HepG2 (cell line): ENCODE results near the gene GJD3. TPM values are rescaled to one million over a fixed set of nuclear protein-coding genes. Genes with fewer than 3 reads are reported as not detected.
A peak's percentile ranks its signal among the peaks of the same experiment; 100 is the strongest.

Experiments
- ATF1 ChIP-seq: IDR thresholded peaks from 2 replicates; pipeline ENCODE4 v1.6.1; 2016; ENCODE audit warnings: mild to moderate bottlenecking, control low read depth
- ERF ChIP-seq: IDR thresholded peaks from 2 replicates; pipeline ENCODE4 v1.6.1; 2018; ENCODE audit warnings: missing biosample characterization, missing genetic modification reagents
- FIP1L1 ChIP-seq: fragments of 200-400 bp; formaldehyde crosslinking; IDR thresholded peaks from 2 replicates; pipeline ENCODE4 v1.6.1; 2018; ENCODE audit warnings: low read depth, mild to moderate bottlenecking, low read length, moderate library complexity, borderline replicate concordance; ENCODE audit not compliant: insufficient read depth
- GRHL1 ChIP-seq: sonication (generic); formaldehyde crosslinking; conservative IDR thresholded peaks from 2 replicates; pipeline ENCODE4 v1.8.0; 2022; ENCODE audit warnings: missing genetic modification reagents
- HMGXB3 ChIP-seq: sonication (generic); formaldehyde crosslinking; IDR thresholded peaks from 2 replicates; pipeline ENCODE4 v1.4.0; 2020; ENCODE audit warnings: missing genetic modification reagents, borderline replicate concordance
- SOX13 ChIP-seq, 3 experiments: fragments of 450-650 bp in 1 of 3; sonication (generic) in 1 of 3; formaldehyde crosslinking in 1 of 3; IDR thresholded peaks in 2 of 3; conservative IDR thresholded peaks in 1 of 3; 2 replicates each; pipeline versions ENCODE4 v1.5.0 to v1.6.1; 2016 to 2020; ENCODE audit warnings: antibody characterized with exemption in 1 of 3, mild to moderate bottlenecking in 1 of 3, missing compliant biosample characterization in 1 of 3, missing genetic modification reagents in 1 of 3, moderate library complexity in 1 of 3
- TEAD2 ChIP-seq: sonication (generic); formaldehyde crosslinking; IDR thresholded peaks from 2 replicates; pipeline ENCODE4 v1.9.0; 2021; ENCODE audit warnings: missing genetic modification reagents
- ZBTB33 ChIP-seq: sonication (generic); formaldehyde crosslinking; IDR thresholded peaks from 2 replicates; pipeline ENCODE4 v1.4.0; 2020; ENCODE audit warnings: missing genetic modification reagents
- ZMYM4 ChIP-seq: sonication (generic); formaldehyde crosslinking; IDR thresholded peaks from 2 replicates; pipeline ENCODE4 v1.8.1; 2023; ENCODE audit warnings: mild to moderate bottlenecking, missing genetic modification reagents
- ZNF18 ChIP-seq: sonication (generic); formaldehyde crosslinking; IDR thresholded peaks from 2 replicates; pipeline ENCODE4 v1.8.0; 2022; ENCODE audit warnings: mild to moderate bottlenecking, missing genetic modification reagents; ENCODE audit not compliant: insufficient replicate concordance
- ZSCAN5A ChIP-seq: sonication (generic); formaldehyde crosslinking; IDR thresholded peaks from 2 replicates; pipeline ENCODE4 v1.8.0; 2022; ENCODE audit warnings: mild to moderate bottlenecking, missing genetic modification reagents, borderline replicate concordance
- polyA plus RNA-seq, 8 experiments: library from polyadenylated mRNA; depleted of rRNA in 3 of 8; stranded (reverse) in 7 of 8; unstranded in 1 of 8; fragments of >200 nt; fragmentation: Illumina TruSeq in 4 of 8; extraction: Trizol in 4 of 8; gene quantifications; 2 replicates each; pipeline versions ENCODE4 v1.2.1 to v1.2.3, GENCODE V29; 2011 to 2016; ENCODE audit warnings: low read depth in 4 of 8, missing spikeins in 1 of 8, mixed read lengths in 1 of 8; ENCODE audit not compliant: insufficient read depth in 1 of 8
- total RNA-seq, 5 experiments: library from RNA; depleted of rRNA; stranded (reverse); fragments of >200 nt; fragmentation: Illumina TruSeq; extraction: Trizol; gene quantifications; 2 replicates each; pipeline ENCODE4 v1.2.3, GENCODE V29; 2016; ENCODE audit warnings: low read depth in 1 of 5

Gene GJD3
- total and polyA plus RNA-seq, 2 of the 13 experiments (the other 11 are each of a cell fraction or from before 2014, with no cell fraction given) = not detected

- no peak for TF ChIP-seq ZNF18
- 0 out of 2 replicates have a peak, but pooled peaks have one; percentile 67 for TF ChIP-seq ERF (CRISPR knock-in tag)
- TF ChIP-seq SOX13 (IDR thresholded peaks at IDR 0.05) = no peak
- peak in 1 of 2 experiments; percentile 29; a peak in 1 of 4 replicates for TF ChIP-seq SOX13 (CRISPR knock-in tag; conservative IDR thresholded peaks at IDR 0.05 in 1 of 2, IDR thresholded peaks at IDR 0.05 in 1 of 2)
- no peak for TF ChIP-seq TEAD2 (CRISPR knock-in tag)
- TF ChIP-seq GRHL1 (CRISPR knock-in tag) = no peak
- TF ChIP-seq FIP1L1 = 0 out of 2 replicates have a peak, but pooled peaks have one; percentile 57
- no peak; the same call in 1 of the 2 replicates for TF ChIP-seq ZSCAN5A (CRISPR knock-in tag)
- peak; percentile 65 for TF ChIP-seq ZBTB33 (CRISPR knock-in tag)
- TF ChIP-seq ATF1 (CRISPR knock-in tag) = no peak
- TF ChIP-seq HMGXB3 (CRISPR knock-in tag) = peak; percentile 71
- TF ChIP-seq ZMYM4 (CRISPR knock-in tag) = peak; percentile 20; the same call in 1 of the 2 replicates
These were observed 6.1 kb downstream of the GJD3 start (continued) for GRCh38 chr17:40358323-40359038.
